AG04449 (cell line): ENCODE measurements around the gene LAMA3.

Experiments
- CTCF ChIA-PET: fragments of 350-600 bp; formaldehyde crosslinking; extraction: SDS; loops from one replicate; lab custom pipeline; 2021; ENCODE audit warnings: antibody characterized with exemption; lab: Yijun Ruan, JAX
- POLR2A ChIA-PET: fragments of 400-600, 350-600 bp; formaldehyde crosslinking; extraction: SDS; loops from one replicate; lab custom pipeline; 2020; ENCODE audit warnings: antibody characterized with exemption, inconsistent platforms; lab: Yijun Ruan, JAX
- DNase-seq: peaks from one replicate; pipeline ENCODE4 v3.0.0-alpha.2; 2010; ENCODE audit warnings: low read depth, low spot score
- H3K4me3 ChIP-seq: 2 replicates; pipeline ENCODE4 v1.5.1; 2011; ENCODE audit warnings: low read depth, mild to moderate bottlenecking, control low read depth, low read length
- CTCF ChIP-seq: IDR thresholded peaks from one replicate; pipeline ENCODE4 v1.5.1; 2011; ENCODE audit warnings: mild to moderate bottlenecking, moderate library complexity, low read length, control low read depth, inconsistent platforms; ENCODE audit not compliant: insufficient read depth; ENCODE audit errors: missing control alignments

LAMA3 gene

GRCh38 chr18:23903971-23904370 is 214.7 kb downstream of the LAMA3 start:
- TF ChIP-seq CTCF = no peak
- ChIA-PET CTCF (interaction anchor here (2.1 to 9.2 kb wide), 2 partner anchors 14 to 20 kb away, joined by 4 to 73 read pairs; no protein-coding TSS in a partner anchor), POLR2A (no interaction called here)
- no peak for DNase-seq
- no peak overlapping the region for H3K4me3 ChIP-seq

GRCh38 chr18:23906658-23907057 is 217.4 kb downstream of the LAMA3 start:
- TF ChIP-seq CTCF = no peak
- DNase-seq = no peak
- ChIA-PET POLR2A (no interaction called here), CTCF (interaction anchor here (9.2 kb wide), 1 partner anchor 11 kb away, joined by 73 read pairs; no protein-coding TSS in a partner anchor)
- no peak overlapping the region for H3K4me3 ChIP-seq

GRCh38 chr18:23908827-23909226 is 219.6 kb downstream of the LAMA3 start:
- CTCF ChIA-PET = interaction anchor here (1.0 to 9.2 kb wide), 2 partner anchors 9 to 29 kb away, joined by 3 to 73 read pairs; no protein-coding TSS in a partner anchor
- no peak for DNase-seq
- POLR2A ChIA-PET = no interaction called here

GRCh38 chr18:23910032-23910431 is 220.8 kb downstream of the LAMA3 start:
- ChIA-PET CTCF (interaction anchor here (1.4 kb wide), 1 partner anchor 9 kb away, joined by 16 read pairs; no protein-coding TSS in a partner anchor), POLR2A (no interaction called here)
- no peak for DNase-seq
- no peak overlapping the region for H3K4me3 ChIP-seq
- TF ChIP-seq CTCF = no peak

More at GRCh38 chr18:23908827-23909226, 219.6 kb downstream of the LAMA3 start:
- TF ChIP-seq CTCF = no peak
- H3K4me3 ChIP-seq = no peak overlapping the region

GRCh38 chr18:23912356-23912755 is 223.1 kb downstream of the LAMA3 start:
- ChIA-PET POLR2A (interaction anchor here (0.6 kb wide), 1 partner anchor 192 kb away, joined by 3 read pairs; no protein-coding TSS in a partner anchor), CTCF (interaction anchor here (0.8 kb wide), 1 partner anchor 9 kb away, joined by 3 read pairs; no protein-coding TSS in a partner anchor)
- DNase-seq = no peak
- no peak for TF ChIP-seq CTCF
- no peak overlapping the region for H3K4me3 ChIP-seq

GRCh38 chr18:23916338-23916737 is 227.1 kb downstream of the LAMA3 start:
- ChIA-PET POLR2A (no interaction called here), CTCF (interaction anchor here (1.0 to 5.1 kb wide), 2 partner anchors 12 to 34 kb away, joined by 3 to 73 read pairs; no protein-coding TSS in a partner anchor)
- H3K4me3 ChIP-seq = no peak overlapping the region
- no peak for TF ChIP-seq CTCF
- no peak for DNase-seq
